Immature natural killer cell (primary cell): ENCODE data around the gene PDSS2. TPM values are rescaled to one million over a fixed set of nuclear protein-coding genes. Genes with fewer than 3 reads are reported as not detected.
"Not testable (repeated sequence)": the region's sequence is repeated elsewhere in the genome, so short reads cannot be mapped to it uniquely, and the experiment has no call there.

Experiments used
- DNase-seq, 3 donors: peaks; one replicate each; pipeline ENCODE4 v3.0.0; 2022; ENCODE audit warnings: mixed read lengths in 1 of 3
- H3K27ac Mint-ChIP-seq, 6 donors: one replicate each; pipeline ENCODE4 v1.8.0; 2020; ENCODE audit warnings: mixed read lengths in 6 of 6, mild to moderate bottlenecking in 5 of 6, inconsistent platforms in 4 of 6, moderate library complexity in 3 of 6
- H3K27me3 Mint-ChIP-seq, 3 donors: one replicate each; pipeline ENCODE4 v1.8.0; 2020 to 2021; ENCODE audit warnings: low read depth in 3 of 3, mild to moderate bottlenecking in 3 of 3, mixed read lengths in 3 of 3, moderate library complexity in 3 of 3, inconsistent platforms in 1 of 3
- H3K36me3 Mint-ChIP-seq, 3 donors: one replicate each; pipeline ENCODE4 v1.8.0; 2020; ENCODE audit warnings: mixed read lengths in 3 of 3, inconsistent platforms in 2 of 3, mild to moderate bottlenecking in 2 of 3
- H3K4me1 Mint-ChIP-seq, 2 donors: one replicate each; pipeline ENCODE4 v1.8.0; 2020; ENCODE audit warnings: inconsistent platforms in 2 of 2, mild to moderate bottlenecking in 2 of 2, mixed read lengths in 2 of 2, moderate library complexity in 1 of 2
- H3K4me3 Mint-ChIP-seq, 5 donors: one replicate each; pipeline ENCODE4 v1.8.0; 2020; ENCODE audit warnings: mild to moderate bottlenecking in 5 of 5, mixed read lengths in 5 of 5, inconsistent platforms in 3 of 5, moderate library complexity in 3 of 5
- H3K9me3 Mint-ChIP-seq, 6 donors: one replicate each; pipeline ENCODE4 v1.8.0; 2020; ENCODE audit warnings: mild to moderate bottlenecking in 6 of 6, mixed read lengths in 6 of 6, inconsistent platforms in 4 of 6, moderate library complexity in 3 of 6
- polyA plus RNA-seq, 3 donors: library from polyadenylated mRNA; unstranded; fragments of 300-500 nt; fragmentation: Illumina TruSeq; gene quantifications; one replicate each; pipeline ENCODE4 v1.2.3, GENCODE V29; 2021

The PDSS2 gene
- polyA plus RNA-seq, 3 donors from 2014 or later: 10.2 to 11.5 (median 11.0) TPM

DNA sequence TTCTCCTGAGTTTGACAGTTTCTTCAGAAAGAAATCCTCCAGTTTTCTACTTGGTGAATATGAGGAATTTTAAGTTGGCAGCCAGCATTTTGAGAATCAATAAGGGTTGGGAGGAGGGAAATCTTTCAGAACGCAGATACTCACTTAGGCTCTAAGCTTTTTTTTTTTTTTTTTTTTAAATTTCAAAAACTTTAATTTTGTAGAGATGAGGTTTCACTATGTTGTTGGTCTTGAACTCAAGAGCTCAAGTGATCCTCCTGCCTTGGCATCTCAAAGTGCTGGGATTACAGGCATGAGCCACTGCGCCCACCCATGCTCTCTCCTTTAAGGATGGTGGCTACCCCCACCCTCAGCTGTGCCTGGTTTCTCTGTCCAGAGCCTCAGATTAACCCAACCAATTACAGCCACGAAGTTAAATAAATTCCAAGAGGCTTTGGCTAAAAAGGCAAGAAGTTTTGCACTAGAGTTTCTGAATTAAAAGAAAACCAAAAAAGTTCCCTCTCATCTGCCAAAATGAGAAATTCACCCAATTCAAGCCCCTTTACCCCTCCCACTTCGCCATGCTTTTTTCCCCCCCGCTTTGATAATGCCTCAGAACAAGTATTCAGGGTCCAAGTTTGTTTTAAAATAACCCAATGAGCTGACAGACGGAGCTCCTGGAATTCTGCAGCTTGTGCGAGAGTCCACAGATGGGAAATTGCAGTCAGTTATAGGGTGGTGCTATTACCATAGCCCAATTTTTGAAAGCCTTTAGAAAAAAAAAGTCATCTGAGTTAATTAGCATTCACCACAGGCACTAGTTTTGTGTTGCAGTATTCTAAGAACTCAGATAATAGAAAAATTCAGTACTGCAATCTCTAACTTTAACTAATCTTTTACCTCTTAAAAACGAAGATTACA, 249.7 kb downstream of the PDSS2 start:
- no peak overlapping the region for H3K4me3 Mint-ChIP-seq
- H3K27me3 Mint-ChIP-seq: peaks cover 0 to 2% (median 0%) of the 10 kb centered on the region in 3 donors

DNA sequence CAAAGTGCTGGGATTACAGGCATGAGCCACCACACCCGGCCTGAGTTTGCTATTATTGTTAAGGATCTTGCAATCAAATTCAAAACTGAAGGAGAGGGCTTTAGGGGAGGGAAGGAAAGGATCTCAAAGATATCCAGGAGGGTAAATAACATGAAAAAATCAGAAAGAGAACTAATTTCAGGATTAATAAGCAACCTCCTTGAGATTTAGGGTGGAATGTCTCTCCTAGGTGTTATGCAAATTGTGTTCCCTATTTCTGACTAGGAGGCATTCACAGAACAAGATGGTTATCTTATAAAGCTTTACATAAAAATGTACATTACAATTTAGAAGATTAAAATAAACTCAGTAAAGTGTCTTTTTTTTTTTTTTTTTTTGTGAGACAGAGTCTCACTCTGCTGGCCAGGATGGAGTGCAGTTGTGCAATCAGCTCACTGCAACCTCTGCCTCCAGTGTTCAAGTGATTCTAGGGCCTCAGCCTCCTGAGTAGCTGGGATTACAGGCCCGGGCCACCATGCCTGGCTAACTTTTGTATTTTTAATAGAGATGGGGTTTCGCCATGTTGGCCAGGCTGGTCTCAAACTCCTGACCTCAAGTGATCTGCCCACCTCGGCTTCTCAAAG, 252.0 kb downstream of the PDSS2 start:
- no peak overlapping the region for H3K4me3 Mint-ChIP-seq
- H3K9me3 Mint-ChIP-seq: peaks cover 0 to 2% (median 0%) of the 10 kb centered on the region in 6 donors
- peaks cover 0 to 2% (median 0%) of the 10 kb centered on the region in 3 donors for H3K27me3 Mint-ChIP-seq
- no peaks in the 10 kb centered on the region for H3K4me1 Mint-ChIP-seq
- H3K36me3 Mint-ChIP-seq: peaks cover 17 to 32% (median 25%) of the 10 kb centered on the region in 3 donors
- no peak for DNase-seq
- no peak overlapping the region for H3K27ac Mint-ChIP-seq

More for the DNA sequence above, 249.7 kb downstream of the PDSS2 start:
- peaks cover 12 to 22% (median 21%) of the 10 kb centered on the region in 3 donors for H3K36me3 Mint-ChIP-seq
- no peak overlapping the region for H3K27ac Mint-ChIP-seq
- no peaks in the 10 kb centered on the region for H3K9me3 Mint-ChIP-seq
- H3K4me1 Mint-ChIP-seq: no peaks in the 10 kb centered on the region
- DNase-seq: no peak

DNA sequence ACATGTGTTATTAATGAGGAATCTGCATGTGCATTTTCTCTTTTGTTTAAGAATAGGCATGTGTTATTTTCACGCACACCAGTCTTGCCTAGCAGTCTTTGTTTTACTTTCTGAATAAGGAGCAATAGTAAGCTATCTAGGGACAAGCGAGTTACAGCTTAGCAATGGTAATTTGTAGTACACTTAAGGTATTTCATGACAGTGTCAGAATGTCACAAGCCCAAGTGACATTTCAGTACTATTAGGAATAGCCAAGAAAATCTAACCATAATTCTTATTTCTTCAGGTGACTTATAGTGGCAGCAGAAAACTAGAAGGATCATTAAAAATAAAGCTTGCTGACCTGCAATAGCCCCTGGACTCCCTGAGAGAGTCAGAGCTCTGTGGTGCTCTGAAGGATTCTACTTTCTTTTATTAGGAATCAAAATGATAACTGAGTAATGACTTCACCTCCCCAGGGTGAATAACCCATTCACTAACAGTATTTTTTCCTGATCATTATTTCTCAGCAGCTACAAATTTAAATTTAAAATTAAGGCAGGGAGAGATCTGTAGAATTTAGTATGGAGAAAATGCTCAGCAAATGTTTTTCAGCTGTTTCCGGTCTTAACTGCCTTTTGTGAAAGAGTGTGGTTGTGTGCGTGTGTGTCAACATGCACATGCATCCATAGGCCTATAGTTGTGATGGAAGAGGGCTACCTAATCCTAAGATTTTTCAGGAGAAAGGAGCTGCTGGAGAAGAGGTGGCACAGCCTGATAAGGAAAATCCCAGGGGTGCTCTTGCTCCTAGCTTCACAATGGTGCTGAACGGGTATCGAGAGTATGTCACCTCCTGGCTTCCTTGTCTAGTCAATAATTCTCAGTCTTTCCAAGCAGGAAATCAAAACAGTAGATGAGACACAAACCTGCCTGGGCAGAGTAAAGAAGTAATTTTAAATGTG, 254.0 kb downstream of the PDSS2 start:
- DNase-seq: no peak
- Mint-ChIP-seq H3K36me3 (peaks cover 21 to 35% (median 21%) of the 10 kb centered on the region in 3 donors), H3K4me1 (no peaks in the 10 kb centered on the region), H3K27ac (no peak overlapping the region), H3K4me3 (no peak overlapping the region), H3K9me3 (peaks cover 0 to 2% (median 0%) of the 10 kb centered on the region in 6 donors), H3K27me3 (peaks cover 0 to 2% (median 0%) of the 10 kb centered on the region in 3 donors)

DNA sequence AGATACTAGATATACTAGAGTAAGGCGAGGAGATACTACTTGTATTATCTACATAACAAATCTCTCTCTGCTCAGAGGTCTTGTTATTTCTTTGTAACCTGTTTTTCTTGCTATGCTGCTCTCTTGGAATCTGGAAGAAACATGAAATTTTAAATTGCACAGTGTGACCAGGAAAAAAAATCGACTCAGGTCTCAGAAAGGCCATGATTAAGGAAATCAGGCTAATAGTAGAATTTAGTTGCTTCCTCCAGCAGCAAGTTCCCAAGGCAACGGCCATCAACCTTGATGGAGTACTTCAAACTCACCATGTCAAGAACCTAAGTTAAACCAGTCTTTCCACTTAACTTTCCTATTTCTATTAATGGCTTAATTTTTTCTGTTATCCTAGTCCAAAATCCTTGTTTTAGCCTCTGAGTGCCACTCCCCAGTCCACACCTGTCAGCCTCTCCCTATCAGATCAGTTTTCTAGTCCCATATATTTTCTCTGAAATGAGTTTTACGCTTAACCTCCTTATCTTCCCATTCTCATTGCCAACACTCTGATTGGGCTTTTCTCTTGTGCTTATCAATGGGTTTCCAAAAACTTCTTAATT, 256.4 kb downstream of the PDSS2 start:
- H3K4me3 Mint-ChIP-seq: no peak overlapping the region
- H3K4me1 Mint-ChIP-seq: no peaks in the 10 kb centered on the region
- peaks cover 0 to 2% (median 0%) of the 10 kb centered on the region in 3 donors for H3K27me3 Mint-ChIP-seq
- DNase-seq: no peak
- H3K9me3 Mint-ChIP-seq: peaks cover 0 to 2% (median 0%) of the 10 kb centered on the region in 6 donors
- no peak overlapping the region for H3K27ac Mint-ChIP-seq
- peaks cover 20 to 33% (median 24%) of the 10 kb centered on the region in 3 donors for H3K36me3 Mint-ChIP-seq

DNA sequence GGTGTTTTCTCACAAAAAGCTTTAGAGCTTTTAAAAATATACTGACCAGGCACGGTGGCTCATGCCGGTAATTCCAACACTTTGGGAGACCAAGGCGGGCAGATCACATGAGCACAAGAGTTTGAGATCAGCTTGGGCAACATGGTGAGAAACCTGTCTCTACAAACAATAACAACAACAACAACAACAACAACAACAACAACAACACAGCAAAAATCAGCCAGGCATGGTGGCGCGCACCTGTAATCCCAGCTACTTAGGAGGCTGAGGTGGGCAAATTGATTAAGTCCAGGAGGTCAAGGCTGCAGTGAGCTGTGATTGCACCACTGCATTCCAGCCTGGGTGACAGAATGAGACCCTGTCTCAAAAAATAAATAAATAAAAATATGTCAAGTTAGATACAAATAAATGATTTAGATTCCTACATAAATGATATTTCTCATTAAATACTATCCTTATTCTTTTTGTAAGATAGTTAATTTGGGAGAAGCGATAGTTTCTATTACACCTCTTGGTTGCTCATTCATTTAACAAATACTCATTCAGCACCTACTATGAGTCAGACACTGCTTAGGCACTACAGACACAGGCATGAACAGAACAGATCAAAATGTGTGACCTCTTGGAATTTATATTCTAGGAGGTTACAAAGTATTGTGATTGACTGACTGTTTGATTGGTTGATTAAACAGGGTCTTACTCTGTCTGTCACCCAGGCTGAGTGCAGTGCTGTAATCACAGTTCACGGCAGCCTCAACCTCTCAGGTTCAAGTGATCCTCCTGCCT, 260.5 kb downstream of the PDSS2 start:
- Mint-ChIP-seq H3K27ac (no peak overlapping the region), H3K9me3 (no peaks in the 10 kb centered on the region), H3K27me3 (no peaks in the 10 kb centered on the region), H3K4me3 (no peak overlapping the region), H3K4me1 (no peaks in the 10 kb centered on the region), H3K36me3 (peaks cover 9 to 28% (median 11%) of the 10 kb centered on the region in 3 donors)
- no peak for DNase-seq

DNA sequence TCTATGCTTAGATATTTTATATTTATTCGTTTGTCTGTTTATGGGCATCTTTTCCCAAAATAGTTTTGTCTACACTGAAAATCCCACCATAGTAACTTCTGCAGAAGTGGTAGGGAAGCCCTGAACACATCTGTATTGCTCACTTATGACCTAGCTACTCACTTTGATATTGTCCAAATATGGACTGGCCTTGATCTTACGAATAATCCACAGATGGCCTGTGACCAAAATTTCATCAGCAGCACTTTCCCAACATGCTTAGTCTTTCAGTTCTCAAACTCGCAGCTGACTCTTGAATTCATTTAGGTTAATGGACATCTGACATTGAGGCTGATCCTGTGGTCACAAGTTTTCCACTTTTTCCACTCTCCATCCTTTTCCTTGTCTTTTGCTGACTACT, 263.2 kb downstream of the PDSS2 start:
- Mint-ChIP-seq H3K27me3 (no peaks in the 10 kb centered on the region), H3K4me3 (no peak overlapping the region), H3K36me3 (peaks cover 14 to 27% (median 24%) of the 10 kb centered on the region in 3 donors)

DNA sequence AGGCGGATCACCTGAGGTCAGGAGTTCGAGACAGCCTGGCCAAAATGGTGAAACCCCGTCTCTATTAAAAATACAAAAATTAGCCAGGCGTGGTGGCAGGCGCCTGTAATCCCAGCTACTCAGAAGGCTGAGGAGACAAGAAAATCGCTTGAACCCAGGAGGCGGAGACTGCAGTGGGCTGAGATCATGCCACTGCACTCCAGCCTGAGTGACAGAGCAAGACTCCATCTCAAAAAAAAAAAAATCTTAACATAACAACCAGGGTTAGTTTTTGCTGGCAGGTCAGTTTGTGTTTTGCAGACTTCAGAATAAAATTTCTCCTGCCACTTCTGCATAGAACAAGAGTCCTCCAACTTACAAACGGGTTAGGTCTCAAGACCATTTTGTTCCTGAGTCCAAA, 264.6 kb downstream of the PDSS2 start:
- H3K36me3 Mint-ChIP-seq: peaks cover 23 to 37% (median 34%) of the 10 kb centered on the region in 3 donors
- not testable (repeated sequence) for H3K4me1 Mint-ChIP-seq, DNase-seq, H3K27me3 Mint-ChIP-seq, H3K9me3 Mint-ChIP-seq, H3K4me3 Mint-ChIP-seq, H3K27ac Mint-ChIP-seq

More for the DNA sequence above, 263.2 kb downstream of the PDSS2 start:
- no peaks in the 10 kb centered on the region for H3K4me1 Mint-ChIP-seq
- no peaks in the 10 kb centered on the region for H3K9me3 Mint-ChIP-seq
- DNase-seq: no peak
- no peak overlapping the region for H3K27ac Mint-ChIP-seq

DNA sequence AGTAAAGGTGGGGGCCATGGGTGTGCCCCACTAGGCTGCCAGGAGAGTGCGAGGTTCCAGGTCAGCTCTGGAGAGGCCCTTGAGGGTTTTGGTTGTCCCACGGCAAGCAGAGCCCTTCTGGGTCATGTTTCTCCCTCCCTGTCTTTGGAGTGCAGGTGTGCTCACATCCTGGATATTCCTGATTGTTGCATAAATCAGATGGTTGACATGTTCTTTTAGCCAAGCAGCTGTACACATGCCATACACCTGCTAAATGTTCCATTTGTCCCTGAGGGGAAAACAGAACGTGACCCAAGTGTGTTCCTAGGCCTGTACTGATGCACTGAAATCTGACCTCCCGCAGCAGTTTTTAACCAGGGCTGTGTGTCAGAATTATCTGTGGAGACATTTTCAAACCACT, 266.5 kb downstream of the PDSS2 start:
- H3K36me3 Mint-ChIP-seq: peaks cover 23 to 33% (median 32%) of the 10 kb centered on the region in 3 donors
- no peaks in the 10 kb centered on the region for H3K27me3 Mint-ChIP-seq
- H3K4me1 Mint-ChIP-seq: no peaks in the 10 kb centered on the region
- no peak for DNase-seq
- H3K4me3 Mint-ChIP-seq: no peak overlapping the region
- H3K9me3 Mint-ChIP-seq: no peaks in the 10 kb centered on the region
- no peak overlapping the region for H3K27ac Mint-ChIP-seq

DNA sequence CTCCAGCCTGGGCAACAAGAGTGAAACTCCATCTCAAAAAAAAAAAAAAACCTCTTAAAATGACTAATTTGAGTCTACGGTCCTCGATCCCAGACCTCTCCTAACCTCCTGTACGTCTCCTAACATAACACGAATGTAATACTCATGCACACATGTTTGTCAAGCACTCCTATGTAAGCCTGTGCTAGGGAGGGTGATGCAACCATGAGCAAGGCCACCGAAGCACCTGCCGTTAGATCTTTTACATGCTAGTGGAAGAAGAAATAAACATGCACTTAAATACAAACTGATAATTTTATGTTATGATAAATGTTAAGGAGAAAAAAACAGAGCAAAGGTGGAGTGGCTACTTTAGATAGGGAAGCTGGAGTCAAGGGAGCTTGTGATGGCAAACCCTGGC, 271.7 kb downstream of the PDSS2 start:
- Mint-ChIP-seq H3K36me3 (peaks cover 11 to 29% (median 15%) of the 10 kb centered on the region in 3 donors), H3K9me3 (no peaks in the 10 kb centered on the region), H3K4me1 (no peaks in the 10 kb centered on the region), H3K27ac (peak overlapping the region in 1 of 6 donors; percentile 4), H3K27me3 (peaks cover 0 to 2% (median 0%) of the 10 kb centered on the region in 3 donors), H3K4me3 (no peak overlapping the region)
- no peak for DNase-seq

DNA sequence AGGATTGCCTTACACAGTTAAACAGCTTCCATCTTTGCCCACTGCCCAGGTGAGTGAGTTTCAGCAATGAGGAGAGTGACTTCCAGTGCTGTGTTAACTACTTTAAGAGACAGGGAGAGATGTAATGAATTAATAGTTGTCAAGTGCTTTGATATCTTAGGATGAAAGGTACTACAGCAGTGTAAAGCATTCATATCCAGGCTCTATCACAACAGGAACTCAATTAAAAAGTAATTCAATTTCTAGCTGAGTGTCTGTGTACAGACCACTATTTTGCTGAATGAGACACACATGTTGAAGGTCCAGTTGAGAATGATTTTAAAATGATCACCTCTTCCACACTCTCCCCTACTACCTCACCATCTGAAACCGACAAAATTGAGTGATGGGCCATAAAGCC, 273.3 kb downstream of the PDSS2 start:
- no peak for DNase-seq
- peaks cover 8 to 21% (median 12%) of the 10 kb centered on the region in 3 donors for H3K36me3 Mint-ChIP-seq
- no peaks in the 10 kb centered on the region for H3K9me3 Mint-ChIP-seq
- no peak overlapping the region for H3K4me3 Mint-ChIP-seq
- H3K27ac Mint-ChIP-seq: no peak overlapping the region
- peaks cover 0 to 2% (median 0%) of the 10 kb centered on the region in 3 donors for H3K27me3 Mint-ChIP-seq
- H3K4me1 Mint-ChIP-seq: no peaks in the 10 kb centered on the region

DNA sequence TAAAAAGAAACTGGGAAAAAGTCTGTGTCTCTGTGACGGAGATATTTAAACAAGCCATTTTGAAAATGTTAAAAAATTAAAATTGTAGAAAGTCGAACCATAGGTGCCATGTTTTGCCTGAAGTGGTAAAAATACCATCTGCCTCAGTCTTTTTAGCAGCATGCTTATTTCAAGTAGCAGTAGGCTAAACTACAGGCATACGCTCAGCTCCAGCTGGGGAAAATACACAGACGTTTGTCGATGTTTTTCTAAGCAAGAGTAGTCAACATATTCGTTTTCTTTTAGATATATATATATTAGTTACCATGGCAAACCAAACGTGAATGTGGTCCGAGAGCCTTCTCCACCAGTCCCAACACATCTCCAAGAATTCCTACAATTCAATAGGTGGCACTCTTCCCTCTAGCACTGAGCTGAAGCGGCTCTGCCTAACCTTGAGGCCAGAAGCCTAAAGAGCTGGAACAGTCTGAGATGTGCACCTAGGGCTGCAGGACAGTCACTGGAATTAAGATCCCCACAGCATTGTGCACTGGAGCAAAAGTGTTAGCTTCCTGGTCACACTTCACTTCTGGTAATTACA, 273.9 kb downstream of the PDSS2 start:
- peaks cover 5 to 17% (median 9%) of the 10 kb centered on the region in 3 donors for H3K36me3 Mint-ChIP-seq
- peaks cover 0 to 2% (median 0%) of the 10 kb centered on the region in 3 donors for H3K27me3 Mint-ChIP-seq
- no peaks in the 10 kb centered on the region for H3K9me3 Mint-ChIP-seq
- no peak for DNase-seq
- H3K4me1 Mint-ChIP-seq: no peaks in the 10 kb centered on the region
- H3K27ac Mint-ChIP-seq: no peak overlapping the region
- no peak overlapping the region for H3K4me3 Mint-ChIP-seq

DNA sequence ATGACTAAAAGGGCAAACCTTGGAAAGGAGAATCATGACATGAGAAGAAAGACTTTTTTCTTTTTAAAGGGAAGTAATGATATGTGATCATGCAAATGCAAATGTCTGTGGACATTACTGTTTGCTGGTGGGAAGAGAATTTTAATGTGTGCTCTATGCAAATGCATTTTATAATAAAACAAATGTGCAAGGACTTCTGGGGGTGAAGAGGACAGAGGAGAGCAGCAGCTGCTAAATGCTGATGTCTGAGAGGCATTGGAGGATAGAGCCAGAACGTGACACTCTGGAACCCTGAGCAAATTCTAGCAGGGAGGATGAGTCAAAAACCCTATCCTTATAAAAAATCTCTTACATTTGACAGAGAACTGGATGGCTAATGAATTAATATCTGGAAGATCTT, 274.9 kb downstream of the PDSS2 start:
- no peak overlapping the region for H3K4me3 Mint-ChIP-seq
- H3K27ac Mint-ChIP-seq: no peak overlapping the region
- H3K4me1 Mint-ChIP-seq: no peaks in the 10 kb centered on the region
- H3K36me3 Mint-ChIP-seq: peaks cover 0 to 12% (median 5%) of the 10 kb centered on the region in 3 donors
- no peak for DNase-seq
- no peaks in the 10 kb centered on the region for H3K9me3 Mint-ChIP-seq
- H3K27me3 Mint-ChIP-seq: peaks cover 0 to 2% (median 0%) of the 10 kb centered on the region in 3 donors
